NCI-H2029 (cell line): Measurements from ENCODE around the gene CENPB.
A peak's percentile ranks its signal among the peaks of the same experiment; 100 is the strongest.

Source experiments
- DNase-seq: peaks from one replicate; lab custom pipeline; 2025; lab: John Stamatoyannopoulos, UW

CENPB gene

DNA sequence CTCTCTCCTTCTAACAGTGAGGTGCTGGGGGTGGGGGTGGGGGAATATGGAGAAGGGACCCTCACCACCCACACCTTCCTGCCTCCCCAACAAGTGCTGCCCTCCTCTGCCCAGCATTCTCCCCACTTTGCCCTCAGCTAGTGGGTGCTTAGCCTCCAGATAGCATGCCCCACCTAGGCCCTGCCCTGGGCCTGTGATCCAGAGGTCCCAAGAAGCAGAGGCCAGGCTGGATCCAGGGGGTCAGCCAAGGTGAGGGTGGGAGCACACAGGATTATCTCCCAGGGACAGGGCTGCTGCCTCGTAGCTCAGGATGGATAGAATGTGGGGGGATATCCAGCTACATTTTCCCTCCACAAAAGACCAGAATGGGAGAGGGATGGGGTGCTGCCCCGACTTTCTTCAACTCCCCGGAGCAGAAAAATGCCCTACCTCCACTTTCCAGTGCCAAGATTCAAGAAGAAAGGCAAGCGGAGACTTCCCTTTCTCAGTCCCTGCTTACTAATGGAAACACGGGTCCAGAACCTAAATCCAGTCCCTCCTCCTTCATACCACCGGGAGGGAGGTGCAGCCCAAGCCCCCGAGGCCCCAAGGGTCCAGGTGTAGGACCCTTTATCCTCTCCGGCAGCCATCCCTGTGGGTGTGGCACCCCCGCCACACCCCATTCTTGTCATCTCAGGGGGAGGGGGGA, 20.0 kb downstream of the CENPB start:
- DNase-seq = no peak

DNA sequence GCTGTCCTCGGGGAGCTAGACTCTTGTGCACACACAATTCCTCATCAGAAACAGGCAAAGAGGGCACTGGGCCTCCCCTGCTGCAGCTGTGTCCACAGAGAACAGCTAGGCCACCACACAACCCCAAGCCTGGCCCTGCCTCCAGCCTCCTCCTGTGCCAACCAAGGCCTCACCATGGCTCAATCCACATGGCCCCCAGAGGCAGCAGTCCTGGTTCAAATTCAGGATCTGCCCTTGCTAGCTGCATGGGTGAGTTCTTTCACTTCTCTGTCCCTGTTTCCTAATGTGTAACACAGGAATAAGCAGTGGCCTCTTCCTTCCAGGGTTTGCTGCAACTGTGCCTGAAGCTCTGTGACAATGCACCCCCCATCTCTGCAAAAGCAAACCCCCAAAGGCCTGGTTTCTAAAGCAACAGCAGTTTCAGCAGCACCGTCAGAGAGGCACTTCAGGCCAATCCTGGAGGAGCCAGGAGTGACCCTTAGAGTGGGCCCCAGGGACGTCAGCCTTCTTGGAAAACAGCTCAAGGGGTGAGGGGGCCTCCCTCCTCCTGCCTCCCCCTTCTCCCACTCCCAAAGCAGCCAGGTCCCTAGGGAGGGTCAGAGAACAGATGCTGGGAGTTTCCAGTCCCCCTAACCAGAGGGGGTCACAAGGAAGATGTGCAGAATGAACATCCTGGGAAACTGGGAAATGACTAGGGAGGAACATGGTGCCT, 21.2 kb downstream of the CENPB start:
- no peak for DNase-seq

DNA sequence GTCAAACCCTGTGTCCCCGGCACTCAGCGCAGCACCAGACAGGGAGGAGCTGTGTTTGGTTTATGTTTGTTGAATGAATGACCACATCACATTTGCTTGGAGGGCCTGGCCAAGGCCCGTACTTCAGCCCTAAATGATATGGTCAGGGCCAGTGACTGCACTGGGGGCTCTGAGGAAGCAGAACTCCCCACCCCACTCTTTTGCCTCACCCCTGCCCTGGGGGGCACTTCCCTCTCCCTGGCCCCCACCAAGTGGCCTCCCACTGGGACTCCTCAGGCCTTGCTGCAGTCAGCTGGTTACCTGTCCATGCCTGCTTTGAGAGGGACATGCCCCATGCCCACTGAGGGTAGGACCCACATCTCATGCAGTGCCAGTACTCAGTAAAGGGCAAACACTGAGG, 21.9 kb downstream of the CENPB start:
- DNase-seq = no peak

DNA sequence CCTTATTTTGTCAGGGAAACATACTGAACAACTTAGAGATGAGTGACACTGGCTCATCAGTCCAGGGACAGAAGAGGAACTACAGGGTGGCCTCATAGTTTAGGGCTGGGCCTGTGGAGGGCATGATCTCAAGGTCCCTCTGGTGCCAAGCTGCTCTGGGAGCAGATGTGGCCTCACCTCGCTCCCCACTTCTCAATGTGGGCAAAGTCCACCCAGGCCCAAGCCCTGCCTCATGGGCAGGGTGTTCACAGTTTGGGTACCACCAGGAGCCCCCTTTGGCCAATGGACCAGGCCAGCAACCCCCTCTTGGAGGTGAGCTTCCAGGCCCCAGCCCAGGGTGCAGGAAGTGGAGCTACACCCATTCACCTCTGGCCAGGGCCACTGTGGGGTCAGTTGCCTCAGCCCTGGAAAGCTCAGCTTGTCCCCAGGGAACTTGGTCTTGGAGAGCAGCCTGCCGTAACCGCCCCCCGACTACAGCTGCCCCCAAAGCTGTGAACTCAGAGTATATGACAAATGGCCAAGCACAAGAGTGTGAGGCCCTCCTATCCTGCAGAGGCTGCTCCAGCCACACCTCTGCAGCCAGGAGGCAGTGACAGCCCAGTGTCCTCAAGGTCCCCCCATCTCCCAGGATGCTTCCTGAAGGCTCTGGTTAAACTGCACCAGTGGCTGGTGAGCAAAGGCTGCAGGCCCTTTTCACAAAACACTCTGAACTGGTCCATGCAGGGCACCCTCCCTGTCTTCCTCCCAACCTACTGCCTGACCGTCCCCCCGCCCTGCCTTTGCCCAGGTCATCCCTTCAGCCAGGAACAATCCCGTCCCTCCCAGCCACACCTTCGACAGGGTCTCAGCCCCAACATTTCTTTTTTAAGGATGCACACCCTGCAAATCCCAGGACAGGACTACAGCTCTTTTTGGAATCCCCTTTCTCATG, 22.6 kb downstream of the CENPB start:
- no peak for DNase-seq

DNA sequence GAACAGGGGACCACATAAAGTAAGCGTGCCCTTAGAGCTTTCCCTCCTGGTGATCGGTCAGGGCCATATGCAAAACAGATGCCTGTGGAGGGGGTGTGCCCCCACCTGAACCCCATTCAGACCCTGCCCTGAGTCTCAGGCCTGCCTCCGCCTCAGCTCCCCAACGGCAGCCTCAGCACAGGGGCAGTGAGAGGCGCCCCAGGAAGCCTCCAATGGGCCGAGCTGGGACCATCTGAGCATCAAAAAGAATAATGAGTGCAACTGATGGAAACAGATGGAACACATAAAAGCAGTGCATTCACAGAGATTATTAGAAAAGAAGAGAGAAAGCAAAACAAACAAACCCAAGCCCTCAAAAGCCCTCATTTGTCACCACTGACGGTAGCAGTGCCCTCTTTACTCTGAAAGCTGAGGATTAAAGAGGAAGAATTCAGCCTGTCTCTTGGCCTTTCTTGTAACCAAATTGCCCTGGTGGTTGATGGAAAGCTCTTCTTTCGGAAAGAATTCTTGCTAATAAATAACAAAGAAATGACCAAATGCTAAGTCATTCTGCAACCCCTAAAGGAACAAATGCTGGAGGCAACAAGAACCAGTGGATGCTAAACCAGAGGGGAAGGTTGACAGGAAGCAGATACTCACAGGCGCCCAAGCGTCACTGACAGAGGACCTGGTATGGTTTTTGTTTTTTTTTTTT, 25.7 kb downstream of the CENPB start:
- no peak for DNase-seq

DNA sequence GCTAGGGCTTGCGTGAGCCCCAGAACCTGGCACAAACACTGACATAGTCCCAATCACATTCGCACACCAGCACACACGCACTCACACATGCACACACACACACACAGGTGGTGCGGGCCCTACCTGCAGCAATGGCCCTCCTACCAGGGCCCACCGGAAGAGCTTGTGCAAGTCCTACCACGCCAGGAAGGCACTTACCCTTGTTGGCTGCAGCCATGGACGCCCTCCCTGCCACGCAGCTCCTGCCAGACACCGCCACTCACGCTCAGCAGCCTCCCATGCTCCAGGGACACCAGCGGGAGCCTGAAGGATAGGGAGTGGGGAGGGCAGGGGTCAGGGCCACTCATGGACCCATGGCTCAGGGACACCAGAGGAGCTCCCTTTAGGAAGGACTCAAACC, 26.7 kb downstream of the CENPB start:
- no peak for DNase-seq

DNA sequence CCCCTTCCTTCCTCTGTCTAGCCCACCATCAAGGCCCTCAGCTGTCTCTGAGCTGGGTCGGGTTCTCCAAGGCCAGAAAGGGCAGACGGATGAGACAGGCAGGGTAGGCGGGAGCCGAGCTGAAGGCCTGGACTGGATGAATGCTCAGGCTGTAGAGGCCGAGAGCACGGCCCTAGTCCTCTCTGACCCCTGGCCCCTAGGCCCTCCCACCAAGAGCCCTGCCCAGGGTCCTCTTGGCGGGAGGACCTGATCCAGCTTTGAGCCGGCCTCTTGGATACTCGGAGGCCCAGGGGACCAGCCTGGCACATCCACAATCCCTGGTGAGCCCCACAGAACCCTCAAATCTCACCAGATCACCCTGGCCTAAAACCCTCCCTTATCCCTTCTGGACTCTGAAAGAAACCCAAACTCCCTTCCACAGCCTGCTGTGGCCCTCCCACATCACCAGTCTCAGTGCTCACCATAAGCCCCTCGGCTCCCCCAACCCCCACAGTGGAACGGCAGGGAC, 27.2 kb downstream of the CENPB start:
- DNase-seq = no peak

DNA sequence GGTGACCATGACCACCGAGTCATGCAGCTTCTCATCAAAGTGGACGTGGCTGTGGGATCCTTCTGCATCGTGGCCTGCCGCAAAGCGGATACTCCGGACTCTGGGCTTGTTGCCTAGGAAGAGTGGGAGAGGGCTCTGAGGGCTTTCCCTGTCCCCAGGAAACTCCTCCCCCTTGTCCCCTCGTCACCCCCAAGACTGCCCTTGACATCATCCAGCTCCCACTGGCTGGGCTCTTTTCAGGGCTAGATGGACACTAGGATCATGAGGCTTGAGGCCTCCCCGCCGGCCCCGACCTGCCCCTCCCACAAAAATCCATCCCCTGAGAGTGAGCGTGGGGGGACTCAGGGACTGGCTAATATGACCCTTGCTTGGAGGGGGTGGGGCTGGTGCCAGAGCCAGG, 28.0 kb downstream of the CENPB start:
- no peak for DNase-seq

DNA sequence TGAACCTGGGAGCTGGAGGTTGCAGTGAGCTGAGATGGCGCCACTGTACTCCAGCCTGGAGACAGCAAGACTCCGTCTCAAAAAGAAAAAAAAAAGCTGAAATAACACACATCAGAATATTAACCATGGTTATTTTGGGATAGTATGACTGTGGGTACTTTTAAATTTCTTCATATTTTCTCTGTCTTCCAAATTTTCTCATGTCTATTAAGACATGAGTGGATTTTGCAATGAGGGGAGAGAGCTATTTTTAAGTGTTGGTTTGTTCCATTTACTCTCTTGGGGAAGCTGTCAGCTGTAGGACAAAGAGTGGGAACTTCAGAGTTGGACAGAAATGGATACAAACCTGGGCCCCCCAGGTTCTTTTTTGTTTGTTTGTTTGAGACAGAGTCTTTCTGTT, 29.3 kb downstream of the CENPB start:
- DNase-seq = no peak

DNA sequence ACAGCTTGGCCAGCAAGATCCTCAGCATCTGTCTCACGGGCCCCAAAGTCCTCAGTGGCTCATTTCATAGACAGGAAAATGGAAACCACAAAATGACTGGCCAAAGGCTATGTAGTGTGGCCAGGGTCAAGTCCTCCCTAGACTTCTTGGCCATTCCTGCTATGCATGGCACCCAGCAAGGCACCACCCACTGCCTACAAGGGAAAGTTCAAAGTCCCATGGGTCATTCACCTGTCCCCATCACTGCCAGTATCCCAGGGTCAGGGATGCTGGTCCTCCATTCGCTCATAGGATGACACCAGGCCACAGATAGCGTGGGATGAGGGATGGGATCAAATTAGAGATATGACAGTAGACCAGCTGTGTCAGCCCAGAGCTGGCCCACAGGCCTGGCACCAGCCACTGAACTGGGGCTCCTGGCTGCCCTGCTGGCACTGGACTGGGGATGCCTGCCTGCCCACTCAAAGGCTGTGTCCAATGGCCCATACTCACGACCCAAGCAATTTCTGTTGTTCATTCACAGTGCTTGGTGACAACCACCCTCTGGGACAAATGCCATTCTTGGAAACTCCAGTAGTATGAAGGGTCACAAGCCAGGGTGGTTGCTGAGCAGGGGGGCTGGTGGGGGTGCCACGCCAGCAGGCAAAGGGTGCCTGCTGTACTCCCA, 30.6 kb downstream of the CENPB start:
- no peak for DNase-seq

DNA sequence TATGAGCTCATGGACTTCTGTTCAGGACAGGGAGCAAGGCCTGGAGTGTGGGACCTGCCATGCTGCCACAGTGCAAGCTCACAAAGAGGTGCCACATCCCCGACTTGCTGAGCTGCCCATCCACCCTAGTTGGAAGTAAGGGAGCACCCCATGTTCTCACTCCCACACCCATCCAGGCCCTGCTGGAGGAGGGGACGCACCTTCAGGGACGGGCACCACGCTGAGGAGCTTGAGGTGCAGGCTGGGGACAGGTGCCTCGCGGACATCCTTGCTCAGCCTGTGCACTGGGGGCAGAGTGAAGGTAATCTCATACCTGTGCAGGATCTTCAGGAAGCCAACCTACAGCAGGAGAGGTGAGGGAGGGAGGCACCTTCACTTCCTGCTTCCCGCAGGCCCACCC, 31.3 kb downstream of the CENPB start:
- DNase-seq = no peak

DNA sequence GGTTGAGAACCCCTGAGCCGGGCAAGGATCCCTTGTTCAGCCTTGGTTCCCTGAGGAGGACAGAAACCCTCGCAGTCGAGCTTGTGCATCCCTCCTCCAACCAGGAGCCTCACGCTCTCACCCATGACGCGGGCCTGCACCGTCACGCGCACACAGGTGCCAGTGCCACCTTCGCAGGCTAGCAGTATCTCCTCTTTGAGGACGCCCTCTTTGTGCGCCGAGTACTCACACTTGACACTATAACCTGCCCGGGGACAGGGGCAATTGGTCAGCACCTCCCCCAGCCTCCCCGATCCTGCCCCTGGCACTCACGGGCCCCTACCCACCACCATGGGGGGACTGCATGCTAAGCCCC, 32.3 kb downstream of the CENPB start:
- no peak for DNase-seq

DNA sequence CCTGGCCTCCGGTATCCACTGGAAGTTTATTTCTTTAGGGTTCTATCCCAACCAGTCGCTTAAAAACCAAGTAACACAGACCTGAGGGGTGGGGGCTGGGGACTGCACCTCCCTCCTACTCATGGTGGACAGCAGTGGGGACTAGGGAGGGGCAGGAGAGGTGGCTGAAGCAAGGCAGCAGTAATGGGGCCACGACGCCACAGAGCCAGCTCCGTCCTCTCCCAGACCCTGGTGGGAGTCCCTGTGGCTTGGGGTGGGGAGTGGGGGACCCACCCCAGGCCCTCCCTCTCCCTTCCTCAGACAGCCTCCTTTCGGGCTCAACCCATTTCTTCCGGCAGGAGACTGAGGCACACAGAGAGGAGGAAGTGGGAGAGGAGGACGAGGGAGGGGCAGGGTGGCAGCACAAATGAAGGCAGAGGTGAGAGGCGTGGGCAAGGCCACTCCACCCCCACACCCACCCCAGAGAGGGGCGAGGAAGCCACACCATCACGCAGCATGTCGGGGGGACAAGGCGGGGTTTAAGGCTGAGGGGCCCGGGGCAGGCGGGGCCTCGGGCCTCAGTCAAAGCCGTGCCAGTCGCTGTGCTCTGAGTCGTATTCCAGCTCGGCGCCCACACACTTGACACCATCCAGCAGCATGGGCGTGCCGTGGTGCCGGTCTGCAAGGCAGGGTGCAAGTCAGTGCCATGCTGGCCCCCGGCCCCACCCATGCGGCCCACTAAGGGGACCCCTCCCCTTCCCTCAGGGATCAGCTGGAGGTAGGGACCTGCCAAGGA, 32.9 kb downstream of the CENPB start:
- DNase-seq = no peak

DNA sequence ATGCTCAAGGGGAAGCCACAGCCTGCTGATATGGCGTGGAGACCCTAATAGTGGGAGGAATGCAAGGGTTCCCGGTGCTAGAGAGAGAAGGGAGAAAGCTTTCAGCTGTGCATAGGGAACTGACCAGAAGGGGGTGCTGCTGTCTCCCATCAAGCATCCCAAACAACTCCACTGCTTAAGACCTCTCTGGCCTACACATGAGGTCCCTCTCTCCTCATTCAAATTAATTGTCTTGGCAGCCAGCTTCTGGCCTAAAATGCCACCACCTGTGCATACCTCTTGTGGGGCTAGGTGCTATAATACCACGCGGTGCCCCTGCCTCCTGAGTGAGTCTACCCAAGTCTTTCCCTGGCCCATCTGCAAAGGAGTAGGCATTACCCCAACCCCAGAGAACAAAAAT, 33.4 kb downstream of the CENPB start:
- peak; percentile 41 for DNase-seq

DNA sequence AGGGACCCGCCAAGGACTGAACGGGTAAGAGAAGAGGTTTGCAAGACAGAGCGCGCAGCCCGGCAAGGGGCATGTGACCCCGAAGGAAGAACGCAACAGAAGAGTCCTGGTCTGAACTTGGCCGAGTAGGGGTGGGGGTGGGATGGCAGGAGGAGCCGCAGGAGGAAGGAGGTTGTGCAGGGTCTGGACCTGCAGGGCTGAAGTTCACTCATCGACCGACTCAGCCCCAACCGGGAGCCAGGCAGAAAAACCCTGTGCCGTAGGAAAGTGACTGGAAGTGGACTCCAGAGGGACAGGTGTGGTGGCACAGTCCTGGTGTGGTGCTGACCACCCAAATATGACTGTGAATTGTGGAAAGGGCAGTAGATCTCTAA, 34.2 kb downstream of the CENPB start:
- DNase-seq = no peak

DNA sequence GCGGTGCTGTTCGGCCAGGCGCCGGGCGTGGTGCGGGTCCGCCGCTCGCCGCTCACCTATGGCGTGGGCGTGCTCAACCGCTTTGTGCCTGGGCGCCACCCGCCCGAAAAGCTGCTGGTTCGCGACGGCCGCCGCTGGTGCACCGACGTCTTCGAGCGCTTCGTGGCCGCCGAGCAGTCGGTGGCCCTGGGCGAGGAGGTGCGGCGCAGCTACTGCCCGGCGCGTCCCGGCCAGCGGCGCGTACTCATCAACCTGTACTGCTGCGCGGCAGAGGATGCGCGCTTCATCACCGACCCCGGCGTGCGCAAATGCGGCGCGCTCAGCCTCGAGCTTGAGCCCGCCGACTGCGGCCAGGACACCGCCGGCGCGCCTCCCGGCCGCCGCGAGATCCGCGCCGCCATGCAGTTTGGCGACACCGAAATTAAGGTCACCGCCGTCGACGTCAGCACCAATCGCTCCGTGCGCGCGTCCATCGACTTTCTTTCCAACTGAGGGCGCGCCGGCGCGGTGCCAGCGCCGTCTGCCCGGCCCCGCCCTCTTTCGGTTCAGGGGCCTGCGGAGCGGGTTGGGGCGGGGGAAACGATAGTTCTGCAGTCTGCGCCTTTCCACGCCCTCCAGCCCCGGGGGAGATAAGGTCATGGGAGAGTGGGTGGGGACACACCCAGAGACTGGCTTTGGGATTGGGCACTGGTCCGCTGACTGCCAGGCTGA, 34.7 kb downstream of the CENPB start:
- DNase-seq = peak; percentile 54

DNA sequence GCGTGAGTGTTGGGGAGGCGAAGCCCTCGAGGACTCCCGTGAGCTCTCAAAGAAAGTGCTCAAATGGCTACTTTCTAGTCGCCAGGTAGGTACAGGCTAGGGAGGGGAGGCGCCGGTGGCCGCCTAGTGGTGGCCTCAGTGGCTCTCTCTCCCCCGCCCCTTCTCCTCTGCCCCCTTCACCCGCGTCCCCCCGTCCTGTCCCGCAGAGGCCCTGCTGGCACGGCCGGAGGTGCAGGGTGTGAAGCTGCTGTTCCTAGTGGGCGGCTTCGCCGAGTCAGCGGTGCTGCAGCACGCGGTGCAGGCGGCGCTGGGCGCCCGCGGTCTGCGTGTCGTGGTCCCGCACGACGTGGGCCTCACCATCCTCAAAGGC, 35.2 kb downstream of the CENPB start:
- no peak for DNase-seq

DNA sequence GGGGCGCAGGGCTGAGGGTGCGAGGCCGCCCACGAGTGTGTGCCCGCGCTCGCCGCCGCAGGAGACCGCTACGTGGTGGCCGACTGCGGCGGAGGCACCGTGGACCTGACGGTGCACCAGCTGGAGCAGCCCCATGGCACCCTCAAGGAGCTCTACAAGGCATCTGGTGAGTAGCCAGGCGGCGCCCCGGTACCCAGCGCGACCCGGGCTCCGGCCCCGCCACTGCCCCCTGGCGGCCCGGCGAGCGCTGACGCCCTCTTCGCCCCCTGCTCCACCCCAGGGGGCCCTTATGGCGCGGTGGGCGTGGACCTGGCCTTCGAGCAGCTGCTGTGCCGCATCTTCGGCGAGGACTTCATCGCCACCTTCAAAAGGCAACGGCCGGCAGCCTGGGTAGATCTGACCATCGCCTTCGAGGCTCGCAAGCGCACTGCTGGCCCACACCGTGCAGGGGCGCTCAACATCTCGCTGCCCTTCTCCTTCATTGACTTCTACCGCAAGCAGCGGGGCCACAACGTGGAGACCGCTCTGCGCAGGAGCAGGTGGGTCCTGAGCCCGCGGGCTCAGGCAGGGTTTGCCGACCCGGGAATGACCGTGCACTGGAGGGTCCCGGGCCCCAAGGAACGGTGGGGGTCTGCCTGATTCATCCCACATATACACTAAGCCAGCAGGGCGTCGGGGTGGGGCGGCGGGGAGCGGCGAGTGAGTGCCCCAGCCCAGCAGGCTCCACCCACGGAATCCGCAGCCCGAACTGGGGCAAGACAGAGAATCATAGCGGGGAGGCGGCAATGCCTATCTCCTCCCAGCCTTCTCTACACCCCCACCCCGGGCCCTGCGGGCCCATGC, 36.6 kb downstream of the CENPB start:
- DNase-seq = peak; percentile 25

DNA sequence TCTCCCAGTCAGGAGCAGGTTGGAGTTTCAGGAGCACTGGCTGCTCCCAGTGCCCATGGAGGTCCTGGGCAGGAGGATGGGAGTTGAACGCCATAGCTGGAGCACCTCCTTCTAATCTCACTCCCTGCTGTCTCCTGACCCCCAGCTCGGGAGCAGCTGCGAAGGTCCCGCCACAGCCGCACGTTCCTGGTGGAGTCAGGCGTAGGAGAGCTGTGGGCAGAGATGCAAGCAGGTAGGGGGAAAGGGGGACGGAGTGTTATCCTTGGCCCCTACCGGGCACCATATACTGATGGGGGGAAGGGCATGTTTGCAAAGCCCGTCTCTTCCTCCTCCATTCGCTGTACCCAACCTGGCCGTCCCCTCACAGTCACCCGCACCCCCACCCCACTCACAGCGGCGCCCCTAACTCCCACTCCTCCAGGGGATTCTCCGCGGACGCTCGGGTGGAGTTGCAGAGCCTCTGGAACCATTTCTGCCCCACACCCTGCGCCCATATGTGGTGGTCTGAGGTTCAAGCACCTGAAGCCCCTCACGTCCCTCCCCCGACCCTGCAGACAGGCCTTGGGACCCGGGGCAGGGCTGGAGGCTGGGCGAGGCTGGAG, 37.4 kb downstream of the CENPB start:
- no peak for DNase-seq
